Caki2 (cell line): ENCODE measurements around the gene MEX3D. TPM values are rescaled to one million over a fixed set of nuclear protein-coding genes. Genes with fewer than 3 reads are reported as not detected.

Source experiments
- DNase-seq: peaks from one replicate; pipeline ENCODE4 v3.0.0-alpha.2; 2015; ENCODE audit warnings: low read depth
- in situ Hi-C: cut with HindIII; loops from 2 replicates; pipeline ENCODE4 v1.10.0; 2016; ENCODE audit warnings: low sequenced_read_pairs, low pct_unique_long_range_greater_than_20kb, mixed read lengths
- total RNA-seq: library from RNA; depleted of rRNA; stranded (reverse); fragments of >200 nt; shearing (Covaris generic); gene quantifications from 2 replicates; pipeline ENCODE4 v1.2.3, GENCODE V29; 2014; ENCODE audit warnings: low replicate concordance

Gene MEX3D
- total RNA-seq, 1 experiment from 2014 or later, result 67.4 TPM

GRCh38 chr19:1577090-1577928 is 9.2 kb upstream of the MEX3D start:
- in situ Hi-C loops, result no loop called here
- DNase-seq, result no peak

GRCh38 chr19:1576242-1577089 is 8.3 kb upstream of the MEX3D start:
- in situ Hi-C loops, result no loop called here
- DNase-seq, result no peak

GRCh38 chr19:1575323-1576241 is 7.5 kb upstream of the MEX3D start:
- in situ Hi-C loops, result no loop called here
- DNase-seq, result no peak

- in situ Hi-C loops, result no loop called here
Measured at GRCh38 chr19:1574354-1575136, 6.4 kb upstream of the MEX3D start.

GRCh38 chr19:1572795-1573194 is 4.7 kb upstream of the MEX3D start:
- in situ Hi-C loops, result no loop called here
- DNase-seq, result no peak

More at GRCh38 chr19:1574354-1575136, 6.4 kb upstream of the MEX3D start:
- DNase-seq, result no peak

GRCh38 chr19:1571358-1571757 is 3.2 kb upstream of the MEX3D start:
- DNase-seq, result no peak
- in situ Hi-C loops, result no loop called here

- in situ Hi-C loops, result no loop called here
- DNase-seq, result no peak
Measured at GRCh38 chr19:1570836-1571235, 2.7 kb upstream of the MEX3D start.

- in situ Hi-C loops, result no loop called here
- no peak for DNase-seq
Measured at GRCh38 chr19:1569997-1570396, 1.9 kb upstream of the MEX3D start.

GRCh38 chr19:1567848-1568227 is 287 bp downstream of the MEX3D start:
- in situ Hi-C loops, result no loop called here

GRCh38 chr19:1567116-1567847 is 843 bp downstream of the MEX3D start:
- peak; percentile 27 for DNase-seq
- in situ Hi-C loops, result no loop called here

More at GRCh38 chr19:1567848-1568227, 287 bp downstream of the MEX3D start:
- DNase-seq, result no peak

GRCh38 chr19:1566392-1567115 is 1.6 kb downstream of the MEX3D start:
- peak; percentile 76 for DNase-seq
- in situ Hi-C loops, result no loop called here

- in situ Hi-C loops, result no loop called here
- no peak for DNase-seq
Measured at GRCh38 chr19:1563251-1563650, 4.9 kb downstream of the MEX3D start.

GRCh38 chr19:1561236-1561842 is 6.8 kb downstream of the MEX3D start:
- DNase-seq, result no peak
- in situ Hi-C loops, result no loop called here

GRCh38 chr19:1560286-1560882 is 7.7 kb downstream of the MEX3D start:
- in situ Hi-C loops, result no loop called here

GRCh38 chr19:1558552-1558951 is 9.6 kb downstream of the MEX3D start:
- in situ Hi-C loops, result no loop called here

More at GRCh38 chr19:1560286-1560882, 7.7 kb downstream of the MEX3D start:
- DNase-seq, result no peak

More at GRCh38 chr19:1558552-1558951, 9.6 kb downstream of the MEX3D start:
- no peak for DNase-seq
